HepG2 (cell line): Measurements from ENCODE around the gene NOB1. TPM values are rescaled to one million over a fixed set of nuclear protein-coding genes. Genes with fewer than 3 reads are reported as not detected.

Experiments
- CTCF ChIP-seq: sonication (generic); formaldehyde crosslinking; IDR thresholded peaks from 2 replicates; pipeline ENCODE4 v1.5.0; 2020; ENCODE audit warnings: mild to moderate bottlenecking, missing genetic modification reagents, moderate library complexity
- ELF4 ChIP-seq: sonication (generic); formaldehyde crosslinking; IDR thresholded peaks from 2 replicates; pipeline ENCODE4 v1.5.0; 2020; ENCODE audit warnings: missing genetic modification reagents, mild to moderate bottlenecking, moderate library complexity, borderline replicate concordance
- FOSL1 ChIP-seq: sonication (generic); formaldehyde crosslinking; IDR thresholded peaks from 2 replicates; pipeline ENCODE4 v1.9.0; 2021; ENCODE audit warnings: missing genetic modification reagents, borderline replicate concordance
- FOXK2 ChIP-seq: fragments of 450-650 bp; IDR thresholded peaks from 2 replicates; pipeline ENCODE4 v1.6.1; 2016
- HBP1 ChIP-seq: IDR thresholded peaks from 2 replicates; pipeline ENCODE4 v1.6.1; 2016; ENCODE audit warnings: low read depth, control low read depth
- HNF1A ChIP-seq, 2 experiments: sonication (generic) in 1 of 2; formaldehyde crosslinking in 1 of 2; IDR thresholded peaks; 2 replicates each; pipeline versions ENCODE4 v1.4.0 to v1.6.1; 2016 to 2020; ENCODE audit warnings: borderline replicate concordance in 1 of 2, low read depth in 1 of 2, mild to moderate bottlenecking in 1 of 2, missing genetic modification reagents in 1 of 2
- IRF1 ChIP-seq: sonication (generic); formaldehyde crosslinking; IDR thresholded peaks from 2 replicates; pipeline ENCODE4 v1.4.0; 2020; ENCODE audit warnings: low read depth, mild to moderate bottlenecking, missing genetic modification reagents
- MEIS1 ChIP-seq: sonication (generic); formaldehyde crosslinking; IDR thresholded peaks from 2 replicates; pipeline ENCODE4 v1.9.0; 2021; ENCODE audit warnings: mild to moderate bottlenecking, missing genetic modification reagents, moderate library complexity, borderline replicate concordance
- PAX8 ChIP-seq: sonication (generic); formaldehyde crosslinking; IDR thresholded peaks from 2 replicates; pipeline ENCODE4 v1.8.0; 2022; ENCODE audit warnings: mild to moderate bottlenecking, missing genetic modification reagents, borderline replicate concordance
- POLR2AphosphoS5 ChIP-seq: IDR thresholded peaks from 2 replicates; pipeline ENCODE4 v1.6.1; 2012; ENCODE audit warnings: low read depth, low read length
- PRPF4 ChIP-seq: fragments of 200-400 bp; formaldehyde crosslinking; IDR thresholded peaks from 2 replicates; pipeline ENCODE4 v1.6.1; 2016; ENCODE audit warnings: low read length, low read depth; ENCODE audit not compliant: poor library complexity, severe bottlenecking
- SNRNP70 ChIP-seq: fragments of 200-400 bp; formaldehyde crosslinking; IDR thresholded peaks from 2 replicates; pipeline ENCODE4 v1.6.1; 2017; ENCODE audit warnings: mild to moderate bottlenecking, low read depth, low read length, moderate library complexity
- SP4 ChIP-seq: sonication (generic); formaldehyde crosslinking; IDR thresholded peaks from 2 replicates; pipeline ENCODE4 v1.8.1; 2023; ENCODE audit warnings: mild to moderate bottlenecking, missing genetic modification reagents
- ZFP82 ChIP-seq: sonication (generic); formaldehyde crosslinking; IDR thresholded peaks from 2 replicates; pipeline ENCODE4 v1.5.1; 2020; ENCODE audit warnings: mild to moderate bottlenecking, missing genetic modification reagents, borderline replicate concordance
- ZNF205 ChIP-seq: IDR thresholded peaks from 2 replicates; pipeline ENCODE4 v1.6.1; 2018; ENCODE audit warnings: missing biosample characterization, missing genetic modification reagents
- ZNF556 ChIP-seq: sonication (generic); formaldehyde crosslinking; IDR thresholded peaks from 2 replicates; pipeline ENCODE4 v1.4.0; 2020; ENCODE audit warnings: mild to moderate bottlenecking, missing genetic modification reagents, borderline replicate concordance
- ZNF557 ChIP-seq: sonication (generic); formaldehyde crosslinking; IDR thresholded peaks from 2 replicates; pipeline ENCODE4 v1.4.0; 2020; ENCODE audit warnings: missing genetic modification reagents
- ZNF598 ChIP-seq: sonication (generic); formaldehyde crosslinking; IDR thresholded peaks from 2 replicates; pipeline ENCODE4 v1.5.1; 2020; ENCODE audit warnings: mild to moderate bottlenecking, missing genetic modification reagents, borderline replicate concordance
- ZNF615 ChIP-seq: sonication (generic); formaldehyde crosslinking; IDR thresholded peaks from 2 replicates; pipeline ENCODE4 v1.5.0; 2020; ENCODE audit warnings: mild to moderate bottlenecking, missing genetic modification reagents, borderline replicate concordance
- ZNF879 ChIP-seq: sonication (generic); formaldehyde crosslinking; IDR thresholded peaks from 2 replicates; pipeline ENCODE4 v1.8.1; 2023; ENCODE audit warnings: missing genetic modification reagents
- polyA plus RNA-seq, 8 experiments: library from polyadenylated mRNA; depleted of rRNA in 3 of 8; stranded (reverse) in 7 of 8; unstranded in 1 of 8; fragments of >200 nt; fragmentation: Illumina TruSeq in 4 of 8; extraction: Trizol in 4 of 8; gene quantifications; 2 replicates each; pipeline versions ENCODE4 v1.2.1 to v1.2.3, GENCODE V29; 2011 to 2016; ENCODE audit warnings: low read depth in 4 of 8, missing spikeins in 1 of 8, mixed read lengths in 1 of 8; ENCODE audit not compliant: insufficient read depth in 1 of 8
- total RNA-seq, 5 experiments: library from RNA; depleted of rRNA; stranded (reverse); fragments of >200 nt; fragmentation: Illumina TruSeq; extraction: Trizol; gene quantifications; 2 replicates each; pipeline ENCODE4 v1.2.3, GENCODE V29; 2016; ENCODE audit warnings: low read depth in 1 of 5

NOB1 gene
- total and polyA plus RNA-seq, 2 of the 13 experiments (the other 11 are each of a cell fraction or from before 2014, with no cell fraction given), result 47.1 to 162 TPM

GRCh38 chr16:69754469-69755310 is at the start of gene NOB1 (continued):
- TF ChIP-seq HNF1A (IDR thresholded peaks at IDR 0.05; ENCODE audit: low read depth), result no peak
- TF ChIP-seq HNF1A (CRISPR knock-in tag; IDR thresholded peaks at IDR 0.05; ENCODE audit: borderline replicate concordance), result peak; percentile 68; the same call in 1 of the 2 replicates
- peak; percentile 90; the same call in 1 of the 2 replicates for TF ChIP-seq ELF4
- TF ChIP-seq POLR2AphosphoS5, result peak; percentile 98
- no peak; the same call in none of the 2 replicates for TF ChIP-seq HBP1 (CRISPR knock-in tag)
- peak; percentile 100 for TF ChIP-seq CTCF (CRISPR knock-in tag)
- TF ChIP-seq SP4 (CRISPR knock-in tag), result peak; percentile 63
- no peak for TF ChIP-seq FOSL1 (CRISPR knock-in tag)
- 0 out of 2 replicates have a peak, but pooled peaks have one; percentile 68 for TF ChIP-seq ZNF557 (CRISPR knock-in tag)
- 0 out of 2 replicates have a peak, but pooled peaks have one; percentile 63 for TF ChIP-seq PAX8 (CRISPR knock-in tag)
- TF ChIP-seq ZFP82 (CRISPR knock-in tag), result peak; percentile 88
- no peak for TF ChIP-seq PRPF4
- peak; percentile 72; the same call in 1 of the 2 replicates for TF ChIP-seq ZNF556 (CRISPR knock-in tag)
- TF ChIP-seq MEIS1 (CRISPR knock-in tag), result peak; percentile 84
- TF ChIP-seq ZNF598 (CRISPR knock-in tag), result peak; percentile 99
- peak; percentile 64; the same call in 1 of the 2 replicates for TF ChIP-seq ZNF205 (CRISPR knock-in tag)
- peak; percentile 65; the same call in 1 of the 2 replicates for TF ChIP-seq ZNF615 (CRISPR knock-in tag)
- TF ChIP-seq ZNF879 (CRISPR knock-in tag), result peak; percentile 59; the same call in 1 of the 2 replicates
- TF ChIP-seq SNRNP70, result no peak
- no peak for TF ChIP-seq IRF1 (CRISPR knock-in tag)
- TF ChIP-seq FOXK2, result no peak
